Amygdala (tissue), 56 donors: ENCODE results near the gene NAV1.
"Not testable (repeated sequence)": the region's sequence is repeated elsewhere in the genome, so short reads cannot be mapped to it uniquely, and the experiment has no call there.

ENCODE experiments used
- DNase-seq, 56 donors: peaks; one replicate each; lab custom pipeline; 2025; lab: John Stamatoyannopoulos, UW

The NAV1 gene

DNA sequence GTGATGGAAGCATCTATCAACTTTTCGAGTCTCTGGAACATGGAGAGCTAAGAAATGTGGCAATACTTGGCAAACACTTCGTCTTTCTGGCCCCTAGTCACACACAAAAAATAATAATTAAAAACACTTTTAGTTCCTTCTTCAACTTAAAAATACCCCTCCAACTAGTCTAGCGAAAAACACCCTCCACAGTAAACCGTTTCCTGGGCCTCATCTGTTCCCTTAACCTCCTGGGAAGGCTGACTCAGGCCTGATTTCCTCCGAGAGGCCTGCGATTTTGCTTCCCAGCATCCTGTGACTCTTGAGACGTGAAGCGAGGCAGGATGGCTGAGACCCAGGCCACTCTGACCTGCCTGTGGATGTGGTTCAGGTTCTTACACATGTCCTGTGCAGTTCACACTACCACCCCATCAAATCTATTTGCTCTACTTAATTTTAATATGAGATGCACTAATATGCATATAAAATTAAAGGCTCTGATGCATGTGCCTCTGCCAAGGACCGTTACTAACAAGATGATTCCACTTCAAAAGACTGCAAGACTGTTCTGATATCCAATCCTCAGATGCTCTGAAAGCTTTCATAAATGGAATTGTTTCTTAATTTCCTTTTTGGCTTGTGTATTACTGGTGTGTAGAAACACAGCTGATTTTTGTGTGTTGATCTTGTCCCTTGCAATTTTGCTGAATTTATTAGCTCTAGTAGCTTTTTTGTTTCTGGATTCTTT lies 3.5 kb downstream of the NAV1 start:
- DNase-seq, result no peak

DNA sequence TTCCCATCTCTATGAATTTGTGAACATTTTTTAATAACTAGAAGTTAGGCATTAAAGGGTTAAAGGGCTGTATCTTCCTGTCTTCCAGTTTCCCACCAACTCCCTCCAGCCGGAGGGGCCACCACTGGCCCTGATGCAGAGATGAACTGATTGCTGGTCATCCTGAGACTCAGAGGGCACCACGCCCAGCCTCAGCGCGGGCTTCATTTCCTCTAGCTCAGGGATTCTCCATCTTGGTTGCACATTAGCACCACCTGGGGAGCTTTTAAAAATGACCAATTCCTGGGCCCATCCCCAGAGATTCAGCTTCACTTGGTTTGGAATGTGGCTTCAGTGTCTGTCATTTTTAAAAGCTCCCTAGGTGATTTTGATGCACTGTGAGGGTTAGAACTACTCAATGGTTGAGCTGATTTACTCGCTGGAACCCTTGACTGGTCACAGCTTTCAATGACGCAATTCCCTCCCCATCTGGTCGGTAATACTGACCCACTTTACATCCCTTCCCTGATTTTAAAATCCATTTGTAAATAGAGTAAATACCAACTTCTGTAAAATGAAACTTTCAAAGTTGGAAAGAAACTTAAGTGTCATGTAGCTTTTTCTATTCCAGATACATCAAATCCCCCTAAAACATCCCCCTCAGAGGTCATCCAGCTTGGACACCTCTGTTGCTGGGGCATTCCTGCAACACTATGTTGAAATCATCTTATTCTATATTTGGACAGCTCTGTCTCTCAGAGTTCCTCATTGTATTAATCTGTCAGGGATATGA lies 5.1 kb downstream of the NAV1 start:
- no peak for DNase-seq

DNA sequence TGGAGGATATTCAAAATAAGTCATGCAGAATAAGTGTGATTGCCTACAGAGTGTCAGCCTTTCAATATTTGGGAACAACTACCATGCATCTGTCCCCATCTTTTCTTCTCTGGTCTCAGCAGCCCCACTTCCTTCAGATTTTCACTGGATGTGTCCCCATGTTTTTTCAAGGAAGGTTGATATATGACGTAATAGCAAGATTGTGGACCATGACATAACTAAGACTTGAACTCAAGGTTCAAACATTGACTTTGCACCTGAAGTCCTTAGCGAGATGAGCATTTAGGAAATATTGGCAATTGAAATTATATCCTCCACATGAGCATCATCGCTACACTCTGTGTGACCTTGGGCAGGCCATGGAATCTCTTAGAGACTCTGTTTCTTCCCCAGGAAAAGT lies 5.8 kb downstream of the NAV1 start:
- no peak for DNase-seq

DNA sequence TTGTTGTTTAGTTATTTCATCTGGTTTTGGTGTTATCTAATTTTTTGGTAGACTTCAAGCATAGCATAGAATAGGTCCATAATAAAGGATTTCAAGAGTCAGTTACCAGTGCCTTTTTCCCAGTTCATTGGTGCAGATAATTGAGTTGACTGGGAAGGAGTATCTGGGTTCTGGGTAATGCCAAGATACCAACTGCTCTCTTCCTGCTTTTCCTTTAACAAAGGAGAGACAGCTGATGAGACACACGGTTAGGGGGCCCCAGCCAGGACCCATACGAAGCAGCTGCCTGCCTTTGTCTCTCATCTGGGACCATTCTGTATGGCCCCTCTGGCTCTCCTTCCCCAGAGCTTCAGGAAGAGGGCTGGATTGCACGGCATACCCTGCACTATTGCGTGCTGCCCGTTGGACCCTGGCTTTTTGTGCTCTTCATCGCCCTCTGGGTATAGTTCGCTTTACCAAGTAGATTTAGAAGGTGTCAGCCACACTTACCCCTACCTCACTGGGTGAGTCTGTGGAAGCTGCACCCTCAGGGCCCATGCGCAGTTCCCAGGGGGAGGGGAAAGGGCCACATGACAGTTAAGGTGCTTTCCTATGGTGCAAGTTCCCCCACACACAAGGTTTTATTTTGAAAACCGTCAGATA lies 7.0 kb downstream of the NAV1 start:
- DNase-seq, result no peak

DNA sequence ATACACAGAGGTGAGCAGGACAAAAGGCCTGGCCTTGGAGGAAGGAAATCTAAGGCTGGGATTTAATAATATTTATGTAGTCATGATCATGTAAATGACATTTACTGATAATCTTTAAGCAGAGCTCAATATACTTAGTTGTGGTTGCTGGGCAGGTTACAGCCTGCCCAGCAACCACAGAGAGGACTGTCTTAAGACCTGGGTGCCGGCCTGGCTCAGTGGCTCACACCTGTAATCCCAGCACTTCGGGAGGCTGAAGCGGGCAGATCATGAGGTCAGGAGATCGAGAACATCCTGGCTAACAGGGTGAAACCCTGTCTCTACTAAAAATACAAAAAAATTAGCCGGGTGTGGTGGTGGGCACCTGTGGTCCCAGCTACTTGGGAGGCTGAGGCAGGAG lies 10.6 kb downstream of the NAV1 start:
- not testable (repeated sequence) for DNase-seq

DNA sequence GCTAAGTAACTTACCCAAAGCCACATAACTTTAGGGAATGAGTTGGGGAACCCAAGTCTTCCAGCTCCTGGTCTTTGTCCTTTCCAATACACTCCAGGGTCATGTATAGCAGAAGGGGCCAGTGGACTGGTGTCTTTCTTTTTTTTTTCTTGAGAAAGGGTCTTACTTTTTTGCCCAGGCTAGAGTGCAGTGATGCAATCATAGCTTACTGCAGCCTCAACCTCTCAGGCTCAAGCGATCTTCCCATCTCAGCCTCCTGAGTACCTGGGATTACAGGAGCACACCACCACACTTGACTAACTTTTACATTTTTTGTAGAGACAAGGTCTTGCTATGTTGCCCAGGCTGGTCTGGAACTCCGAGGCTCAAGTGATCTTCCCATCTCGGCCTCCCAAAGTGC lies 12.2 kb downstream of the NAV1 start:
- no peak for DNase-seq

DNA sequence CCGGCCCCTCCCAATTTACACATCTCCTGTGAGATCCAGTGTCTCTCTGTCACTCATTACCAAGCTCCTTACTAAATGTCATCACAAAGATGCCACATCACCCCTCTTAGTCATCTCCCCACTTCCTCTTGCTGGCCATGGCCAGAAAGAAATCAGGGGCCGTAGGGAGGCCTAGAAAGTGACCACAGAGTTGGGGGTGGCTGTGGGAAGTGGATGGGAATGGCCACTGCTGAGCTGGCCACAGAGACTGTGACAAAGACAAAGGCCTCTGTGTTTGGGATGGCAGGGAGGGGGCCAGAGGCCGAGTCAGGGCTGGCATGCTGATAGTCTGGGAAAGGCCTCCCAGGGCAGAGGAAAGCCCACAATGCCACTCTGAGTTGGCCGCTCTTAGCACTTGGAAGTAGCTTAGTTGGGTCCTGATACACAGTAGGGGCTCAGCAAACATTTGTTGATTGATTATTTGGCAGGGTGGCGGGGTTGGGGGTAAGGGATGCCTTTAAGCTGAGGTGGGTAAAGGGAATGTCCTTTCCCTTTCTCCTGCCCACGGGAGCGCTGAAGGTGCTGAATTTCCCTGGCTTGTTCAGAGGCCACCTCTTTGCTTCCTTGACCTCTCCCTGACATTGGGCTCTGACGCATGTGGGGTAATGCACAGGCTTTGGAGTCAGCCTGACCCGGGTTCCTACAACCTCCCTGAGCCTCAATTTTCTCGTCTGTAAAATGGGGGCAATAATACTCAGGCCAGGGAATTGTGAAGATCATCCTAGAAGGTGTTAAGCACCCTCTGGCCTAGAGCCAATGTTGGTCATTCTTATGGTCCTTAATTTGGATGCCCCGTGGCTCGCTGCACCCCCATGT lies 13.2 kb downstream of the NAV1 start:
- peak in 53 of 56 donors; percentile 23 to 94 (median 80) for DNase-seq

DNA sequence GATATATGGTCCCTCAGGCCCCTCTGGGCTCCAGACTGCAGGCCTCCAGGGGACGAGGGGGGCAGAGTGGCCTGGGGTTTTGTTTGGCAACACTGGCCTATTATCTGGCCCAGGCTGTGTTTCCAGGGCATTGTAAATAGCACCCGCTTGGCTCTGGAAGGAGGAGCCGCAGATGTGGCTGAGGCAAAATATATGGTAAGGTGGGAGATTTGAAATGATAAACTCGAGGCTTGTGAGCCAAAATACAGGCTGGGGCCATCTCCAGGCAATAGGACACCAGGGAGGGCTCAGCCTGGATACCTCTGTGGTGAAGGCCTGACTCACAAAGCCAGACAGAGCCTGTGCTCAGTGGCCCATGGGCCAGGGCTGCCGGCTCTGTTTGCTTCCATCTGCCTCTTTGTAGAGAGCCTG lies 14.0 kb downstream of the NAV1 start:
- DNase-seq, result peak in 20 of 56 donors; percentile 19 to 68 (median 42)

DNA sequence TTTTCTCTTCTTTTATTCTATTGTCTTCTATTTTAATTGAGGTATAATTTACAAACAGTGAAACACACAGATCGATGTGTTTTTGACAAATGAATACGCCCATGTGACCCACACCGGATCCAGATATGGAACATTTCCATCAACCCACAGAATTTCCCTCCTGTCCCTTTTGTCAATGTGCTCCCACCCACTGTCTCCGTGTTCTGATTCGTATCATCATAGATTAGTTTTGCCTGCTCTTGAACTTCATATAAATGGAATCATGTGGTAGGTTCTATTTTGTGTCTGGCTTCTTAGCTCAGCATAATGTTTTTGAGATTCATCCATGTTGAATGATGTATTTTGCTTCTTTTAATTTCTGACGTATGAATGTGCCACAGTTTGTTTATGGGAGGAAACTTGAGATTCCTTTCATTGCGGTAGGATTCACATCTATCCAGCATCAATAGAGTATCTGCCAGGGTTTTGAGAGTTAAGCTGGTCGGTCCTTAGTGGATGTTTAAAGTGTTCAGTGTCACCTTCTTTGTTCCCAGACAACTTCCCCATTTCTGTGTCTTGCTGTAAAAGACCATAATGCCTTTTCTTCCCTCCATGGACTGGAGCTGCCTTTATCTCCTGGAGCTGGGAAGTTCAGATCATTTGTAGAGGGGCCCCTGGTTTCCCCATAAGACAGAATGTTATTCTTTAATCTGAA lies 14.7 kb downstream of the NAV1 start:
- DNase-seq, result no peak

DNA sequence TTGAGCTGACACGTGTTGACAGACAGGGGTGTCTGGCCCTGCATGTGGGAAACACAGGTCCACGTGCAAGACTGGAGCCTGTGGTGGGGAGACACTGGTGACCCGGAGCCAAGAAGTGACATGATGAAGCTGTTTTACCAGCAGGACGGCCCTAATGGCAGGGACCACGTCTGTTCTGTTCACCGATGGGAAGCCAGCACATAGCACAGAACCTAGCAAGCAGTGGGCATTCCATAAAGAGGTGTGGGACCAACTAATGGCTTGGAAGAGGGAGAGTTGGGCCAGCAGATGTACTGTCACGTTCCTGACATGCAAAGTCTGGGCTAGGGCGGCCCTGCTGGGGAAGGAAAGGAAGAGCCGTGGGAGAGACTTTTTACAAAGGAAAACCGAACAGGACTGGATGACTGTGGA lies 15.3 kb downstream of the NAV1 start:
- DNase-seq, result no peak

DNA sequence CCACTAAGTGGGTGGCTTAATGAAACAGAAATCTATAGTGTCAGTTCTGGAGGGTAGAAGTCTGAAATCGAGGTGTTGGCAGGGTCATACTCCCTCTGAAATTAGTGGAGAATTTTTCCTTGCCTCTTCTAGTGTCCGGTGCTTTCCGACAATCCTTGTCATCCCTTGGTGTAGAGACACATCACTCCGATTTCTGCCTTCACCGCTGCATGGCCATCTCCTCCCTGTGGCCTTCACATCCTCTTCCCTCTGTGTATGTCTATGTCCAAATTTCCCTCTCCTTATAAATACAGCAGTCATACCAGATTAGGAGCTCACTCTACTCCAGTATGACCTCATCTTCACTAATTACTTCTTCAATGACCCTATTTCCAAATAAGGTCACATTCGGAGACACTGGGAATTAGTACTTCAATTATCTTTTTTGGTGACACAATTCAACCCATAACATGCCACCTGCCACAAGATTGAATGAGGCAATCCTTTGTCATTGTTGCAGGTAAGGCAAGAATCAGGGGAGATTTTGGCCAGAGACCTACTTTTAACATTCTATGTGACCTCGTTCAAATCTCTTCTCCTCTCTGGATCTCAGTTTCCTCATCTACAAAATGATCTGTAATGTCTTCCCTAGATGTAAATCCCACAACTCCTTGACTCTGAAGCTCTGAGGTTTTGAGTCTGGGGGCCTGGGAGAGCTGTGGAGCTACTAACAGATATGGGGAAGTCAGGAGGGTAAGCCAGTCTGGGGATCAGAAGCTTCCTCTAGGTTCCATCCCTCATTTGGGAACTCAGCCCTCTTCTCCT lies 16.1 kb downstream of the NAV1 start:
- no peak for DNase-seq

DNA sequence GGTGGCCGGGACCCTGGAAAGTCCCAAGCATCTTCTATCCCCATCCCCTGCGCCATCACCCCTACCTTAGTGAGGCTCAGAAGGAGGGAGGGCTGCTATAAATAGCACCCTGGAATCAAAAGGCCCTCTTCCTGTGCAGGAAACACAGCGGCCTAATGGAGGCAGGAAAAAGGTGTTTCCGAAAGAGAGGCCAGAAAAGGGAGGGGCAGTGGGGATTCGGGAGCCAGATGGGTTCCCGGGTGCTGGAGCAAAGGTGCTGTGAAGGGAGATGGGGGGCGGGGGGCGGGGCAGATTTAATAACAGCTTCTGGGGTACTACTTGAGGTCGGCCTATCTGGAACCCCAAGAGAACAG lies 16.6 kb downstream of the NAV1 start:
- no peak for DNase-seq

DNA sequence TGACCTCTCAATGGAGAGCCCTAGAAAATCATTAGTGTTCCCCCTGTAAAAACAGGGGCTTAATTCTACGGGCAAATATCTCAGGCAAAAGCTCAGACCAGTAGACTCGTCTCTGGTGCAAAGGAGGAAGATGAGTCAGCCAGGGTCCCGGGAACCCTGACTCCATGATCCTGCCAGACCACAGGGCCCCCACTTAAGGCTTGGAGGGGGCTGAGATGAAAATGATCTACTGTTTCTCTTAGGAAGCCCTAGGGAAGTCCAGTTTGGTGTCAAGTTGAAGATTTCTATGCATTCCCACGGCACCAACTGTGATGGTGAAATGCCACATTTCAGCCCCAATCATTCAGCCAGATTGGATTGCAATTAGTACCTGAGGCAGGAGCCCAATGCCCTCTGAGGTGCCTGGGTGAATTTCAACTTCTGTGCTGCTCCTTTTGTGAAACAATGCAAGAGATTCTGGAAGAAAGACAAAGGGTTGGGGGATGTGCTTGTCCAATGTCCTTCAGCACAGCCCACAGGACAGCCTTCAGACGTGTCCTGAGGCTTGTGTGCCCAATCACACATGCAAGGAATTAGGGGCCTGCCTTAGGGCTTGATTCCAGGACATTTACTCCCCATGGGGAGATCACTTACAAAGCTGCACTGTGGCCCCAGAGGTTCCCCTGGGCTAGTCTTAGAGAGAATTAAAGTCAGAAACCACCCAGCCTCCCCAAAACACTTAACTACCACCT lies 18.1 kb downstream of the NAV1 start:
- DNase-seq, result no peak

DNA sequence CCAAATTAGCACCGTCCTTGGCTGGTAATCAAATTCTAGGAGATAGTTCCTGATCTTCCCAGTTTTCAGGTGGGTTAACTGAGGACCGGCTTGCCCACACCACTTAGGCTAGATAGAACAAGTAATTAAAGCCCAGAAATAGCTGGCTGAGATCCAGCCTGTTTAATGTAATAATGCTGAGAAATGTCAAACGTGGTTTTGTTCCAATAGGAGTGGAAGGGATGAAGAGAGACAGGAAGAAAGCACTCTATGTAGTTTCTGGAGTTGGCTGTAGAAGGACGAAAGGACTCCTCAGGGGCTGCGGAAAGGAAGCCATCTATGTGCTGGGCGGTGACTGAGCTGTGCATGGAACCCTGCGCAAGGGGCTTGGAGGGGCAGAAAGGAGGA lies 18.6 kb downstream of the NAV1 start:
- no peak for DNase-seq

DNA sequence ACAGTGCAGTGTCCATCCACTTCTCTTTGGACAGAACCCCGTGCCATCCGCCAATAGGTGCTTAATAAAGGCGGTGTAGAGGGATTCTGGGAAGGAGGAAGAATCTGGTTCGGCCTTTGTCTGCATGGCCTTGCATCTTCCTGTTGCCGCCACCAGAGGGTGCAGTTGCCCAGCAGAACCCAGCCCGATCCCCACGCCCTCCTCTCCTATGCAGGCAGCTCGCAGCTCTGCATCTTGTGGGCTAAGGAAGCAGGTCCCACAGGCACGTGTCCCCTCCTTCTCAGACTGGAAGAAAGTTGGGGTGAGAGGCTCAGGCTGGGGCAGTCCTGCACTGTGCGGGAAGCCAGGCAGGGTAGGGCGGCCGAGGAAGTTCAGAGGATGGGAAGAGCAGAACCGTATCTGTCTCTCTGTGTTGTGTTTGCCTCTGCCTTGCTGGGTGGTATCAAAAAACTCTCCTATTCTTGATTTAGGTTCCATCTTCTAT lies 20.8 kb downstream of the NAV1 start:
- DNase-seq, result peak in 52 of 56 donors; percentile 33 to 89 (median 74)

DNA sequence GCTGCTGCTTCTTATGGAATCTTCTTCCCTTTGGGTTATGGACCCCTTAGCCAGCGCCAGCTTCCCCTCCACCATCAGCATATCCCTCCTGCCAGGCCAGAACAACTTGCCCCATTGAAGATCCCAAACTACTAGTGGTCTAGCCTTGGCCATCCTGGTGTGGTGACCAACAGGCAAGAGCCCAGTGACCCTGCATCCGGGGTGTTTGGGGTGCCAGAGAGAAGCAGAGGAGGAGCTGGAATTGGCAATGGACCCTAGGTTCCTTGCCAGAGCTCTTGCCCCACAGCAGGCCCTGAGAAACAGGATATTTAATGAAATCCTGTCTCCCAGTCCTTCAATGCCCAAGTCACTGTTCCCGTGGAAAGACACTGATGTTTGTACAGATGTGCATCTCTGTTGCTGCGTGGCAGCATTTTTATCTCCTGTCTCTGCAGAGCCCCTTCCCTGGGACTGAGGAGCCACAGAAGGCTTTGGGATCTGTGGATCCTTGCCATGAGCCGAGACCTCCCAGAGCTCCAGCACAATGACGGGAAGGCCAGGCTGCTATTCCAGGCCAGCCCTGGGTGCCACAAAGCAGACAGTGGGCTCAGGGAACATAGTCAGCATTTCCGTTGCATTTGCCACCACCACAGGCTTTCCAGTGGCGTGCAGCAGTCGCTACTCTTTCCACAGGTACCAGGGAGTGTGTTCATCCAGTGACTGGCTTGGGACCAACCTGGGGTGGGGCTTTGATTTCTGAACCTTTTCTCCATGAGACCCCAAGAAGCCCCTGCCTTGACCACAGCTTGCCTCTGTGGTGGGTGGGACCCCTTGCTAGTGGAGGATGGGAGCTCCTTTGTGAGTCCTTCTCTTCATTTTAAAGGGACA lies 21.6 kb downstream of the NAV1 start:
- DNase-seq, result no peak

DNA sequence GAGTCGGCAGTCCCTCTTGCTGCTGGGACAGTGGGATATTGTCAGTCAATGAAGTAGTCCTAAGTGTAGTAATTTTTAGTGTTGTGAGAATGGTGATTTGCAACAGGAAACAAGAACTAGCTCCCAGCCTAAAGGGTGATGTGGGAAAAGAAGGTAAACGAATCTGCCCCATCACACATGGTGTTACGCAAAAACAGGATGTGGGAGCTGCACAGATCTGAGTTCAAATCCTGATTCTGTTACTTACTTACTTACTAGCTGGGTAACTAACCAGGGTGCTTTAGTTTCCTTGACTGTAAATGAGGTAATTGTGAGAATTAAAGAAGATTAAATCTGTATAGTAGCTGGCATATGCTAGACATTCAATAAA lies 22.3 kb downstream of the NAV1 start:
- DNase-seq, result no peak

DNA sequence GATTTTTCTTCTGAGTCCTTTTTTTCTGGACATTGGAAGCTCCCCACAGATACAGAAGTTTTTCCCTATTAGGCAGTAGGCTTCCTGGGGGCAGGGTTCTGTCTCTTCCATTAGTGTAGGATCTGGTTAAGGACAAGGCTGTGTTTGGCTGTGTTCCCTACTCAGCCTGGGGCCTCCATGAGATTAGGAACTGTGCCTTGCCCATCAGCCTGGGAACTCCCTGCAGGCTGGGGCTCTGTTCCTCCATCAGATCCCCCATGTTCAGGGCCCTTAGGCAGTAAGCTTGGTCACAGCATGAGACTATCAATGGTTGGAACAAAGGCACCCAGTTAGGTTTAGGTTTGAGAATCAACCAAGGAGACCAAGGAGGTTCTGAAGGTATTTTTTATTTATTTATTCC lies 22.7 kb downstream of the NAV1 start:
- no peak for DNase-seq
